ENCODE results near the gene TLR4.
A peak's percentile ranks its signal among the peaks of the same experiment; 100 is the strongest.

The TLR4 gene

GRCh38 chr9:117704024-117704575 is at the start of gene TLR4:
TSS of gene TLR4 (plus strand) at chr9:117704403. CDS start at chr9:117704473, 70 bp downstream.
- peak; percentile 95 for DNase-seq (ENCODE audit: low read depth)

- DNase-seq (ENCODE audit: low read depth), result peak; percentile 29
Measured at GRCh38 chr9:117656002-117656401, 48.2 kb upstream of the TLR4 start.

- DNase-seq (ENCODE audit: low read depth), result no peak
Measured at GRCh38 chr9:117662651-117663050, 41.6 kb upstream of the TLR4 start.

GRCh38 chr9:117664419-117664818 is 39.8 kb upstream of the TLR4 start:
- peak; percentile 18 for DNase-seq (ENCODE audit: low read depth)

- no peak for DNase-seq (ENCODE audit: low read depth)
Measured at GRCh38 chr9:117665601-117666385, 38.4 kb upstream of the TLR4 start.

- peak; percentile 67 for DNase-seq (ENCODE audit: low read depth)
Measured at GRCh38 chr9:117671468-117671867, 32.7 kb upstream of the TLR4 start.

- peak; percentile 80 for DNase-seq (ENCODE audit: low read depth)
Measured at GRCh38 chr9:117672369-117672768, 31.8 kb upstream of the TLR4 start.

GRCh38 chr9:117677572-117677971 is 26.6 kb upstream of the TLR4 start:
- DNase-seq (ENCODE audit: low read depth), result no peak

GRCh38 chr9:117678871-117679270 is 25.3 kb upstream of the TLR4 start:
- DNase-seq (ENCODE audit: low read depth), result peak; percentile 25

GRCh38 chr9:117679416-117679815 is 24.8 kb upstream of the TLR4 start:
- no peak for DNase-seq (ENCODE audit: low read depth)

GRCh38 chr9:117681888-117682287 is 22.3 kb upstream of the TLR4 start:
- no peak for DNase-seq (ENCODE audit: low read depth)

- no peak for DNase-seq (ENCODE audit: low read depth)
Measured at GRCh38 chr9:117682955-117683710, 21.1 kb upstream of the TLR4 start.

GRCh38 chr9:117687532-117687931 is 16.7 kb upstream of the TLR4 start:
- no peak for DNase-seq (ENCODE audit: low read depth)

GRCh38 chr9:117691367-117691766 is 12.8 kb upstream of the TLR4 start:
- DNase-seq (ENCODE audit: low read depth), result peak; percentile 52

- DNase-seq (ENCODE audit: low read depth), result no peak
Measured at GRCh38 chr9:117696154-117696553, 8.0 kb upstream of the TLR4 start.

GRCh38 chr9:117697046-117697445 is 7.2 kb upstream of the TLR4 start:
- no peak for DNase-seq (ENCODE audit: low read depth)

- peak; percentile 62 for DNase-seq (ENCODE audit: low read depth)
Measured at GRCh38 chr9:117703537-117703936, 666 bp upstream of the TLR4 start.

GRCh38 chr9:117704597-117704996 is 394 bp downstream of the TLR4 start:
- DNase-seq (ENCODE audit: low read depth), result no peak

GRCh38 chr9:117705386-117705785 is 1.2 kb downstream of the TLR4 start:
- DNase-seq (ENCODE audit: low read depth), result peak; percentile 16

GRCh38 chr9:117706421-117707116 is 2.4 kb downstream of the TLR4 start:
- peak; percentile 75 for DNase-seq (ENCODE audit: low read depth)

GRCh38 chr9:117707561-117707960 is 3.4 kb downstream of the TLR4 start:
- DNase-seq (ENCODE audit: low read depth), result peak; percentile 68

GRCh38 chr9:117709936-117710335 is 5.7 kb downstream of the TLR4 start:
- no peak for DNase-seq (ENCODE audit: low read depth)
